HG03520 (cell line): ENCODE measurements around the gene USP14.

ENCODE experiments used
- ATAC-seq: cut with Tn5 transposase; IDR thresholded peaks from one replicate; pipeline ENCODE4 v1.9.1; 2021; ENCODE audit warnings: mild to moderate bottlenecking, moderate library complexity; ENCODE audit not compliant: unreplicated experiment

Gene USP14

GRCh38 chr18:159037-159652 lies 788 bp downstream of the USP14 start:
- ATAC-seq, result no peak

GRCh38 chr18:159933-160332 lies 1.6 kb downstream of the USP14 start:
- ATAC-seq, result no peak

GRCh38 chr18:160831-161570 lies 2.6 kb downstream of the USP14 start:
- ATAC-seq, result no peak

GRCh38 chr18:172361-172760 lies 14.0 kb downstream of the USP14 start:
- ATAC-seq, result no peak

- no peak for ATAC-seq
These were observed 21.1 kb downstream of the USP14 start for GRCh38 chr18:179499-179898.

- ATAC-seq, result no peak
These were observed 23.4 kb downstream of the USP14 start for GRCh38 chr18:181711-182110.

- no peak for ATAC-seq
These were observed 25.4 kb downstream of the USP14 start for GRCh38 chr18:183769-184168.

- ATAC-seq, result no peak
These were observed 30.9 kb downstream of the USP14 start for GRCh38 chr18:189254-189653.

GRCh38 chr18:191725-192124 lies 33.4 kb downstream of the USP14 start:
- no peak for ATAC-seq

- no peak for ATAC-seq
These were observed 34.4 kb downstream of the USP14 start for GRCh38 chr18:192801-193200.

GRCh38 chr18:195651-196050 lies 37.3 kb downstream of the USP14 start:
- no peak for ATAC-seq

- ATAC-seq, result no peak
These were observed 40.9 kb downstream of the USP14 start for GRCh38 chr18:199214-199613.

- no peak for ATAC-seq
These were observed 41.4 kb downstream of the USP14 start for GRCh38 chr18:199768-200167.

GRCh38 chr18:210075-210474 lies 51.7 kb downstream of the USP14 start:
- ATAC-seq, result no peak

GRCh38 chr18:210733-211132 lies 52.4 kb downstream of the USP14 start:
- ATAC-seq, result no peak

- ATAC-seq, result no peak
These were observed 53.2 kb downstream of the USP14 start for GRCh38 chr18:211582-211981.

- ATAC-seq, result no peak
These were observed 54.4 kb downstream of the USP14 start for GRCh38 chr18:212780-213179.

- ATAC-seq, result no peak
These were observed 55.1 kb downstream of the USP14 start for GRCh38 chr18:213505-213904.

GRCh38 chr18:213966-214365 lies 55.6 kb downstream of the USP14 start:
- ATAC-seq, result no peak

- no peak for ATAC-seq
These were observed 57.2 kb downstream of the USP14 start for GRCh38 chr18:215448-216010.

- no peak for ATAC-seq
These were observed 59.4 kb downstream of the USP14 start for GRCh38 chr18:217532-218336.

GRCh38 chr18:220708-221107 lies 62.4 kb downstream of the USP14 start:
- ATAC-seq, result no peak
